Measurements from ENCODE around the gene ATG10.
"Not testable (repeated sequence)": the region's sequence is repeated elsewhere in the genome, so short reads cannot be mapped to it uniquely, and the experiment has no call there.

DNA sequence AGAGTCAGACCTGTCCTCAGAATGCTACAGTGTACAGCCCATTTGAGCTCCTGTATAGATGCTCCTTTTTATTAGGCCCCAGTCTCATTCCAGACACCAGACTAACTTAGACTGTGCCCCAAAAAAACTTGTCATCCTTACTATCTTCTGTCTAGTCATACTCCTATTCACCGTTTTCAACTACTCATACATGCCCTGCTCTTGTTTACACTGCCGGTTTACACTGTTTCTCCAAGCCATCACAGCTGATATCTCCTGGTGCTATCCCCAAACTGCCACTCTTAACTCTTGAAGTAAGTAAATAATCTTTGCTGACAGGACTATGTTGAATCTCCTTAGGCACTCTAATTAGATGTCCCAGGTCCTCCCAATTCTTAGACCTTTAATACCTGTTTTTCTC lies 13.7 kb upstream of the ATG10 start:
- TF ChIP-seq, protein P1, sequence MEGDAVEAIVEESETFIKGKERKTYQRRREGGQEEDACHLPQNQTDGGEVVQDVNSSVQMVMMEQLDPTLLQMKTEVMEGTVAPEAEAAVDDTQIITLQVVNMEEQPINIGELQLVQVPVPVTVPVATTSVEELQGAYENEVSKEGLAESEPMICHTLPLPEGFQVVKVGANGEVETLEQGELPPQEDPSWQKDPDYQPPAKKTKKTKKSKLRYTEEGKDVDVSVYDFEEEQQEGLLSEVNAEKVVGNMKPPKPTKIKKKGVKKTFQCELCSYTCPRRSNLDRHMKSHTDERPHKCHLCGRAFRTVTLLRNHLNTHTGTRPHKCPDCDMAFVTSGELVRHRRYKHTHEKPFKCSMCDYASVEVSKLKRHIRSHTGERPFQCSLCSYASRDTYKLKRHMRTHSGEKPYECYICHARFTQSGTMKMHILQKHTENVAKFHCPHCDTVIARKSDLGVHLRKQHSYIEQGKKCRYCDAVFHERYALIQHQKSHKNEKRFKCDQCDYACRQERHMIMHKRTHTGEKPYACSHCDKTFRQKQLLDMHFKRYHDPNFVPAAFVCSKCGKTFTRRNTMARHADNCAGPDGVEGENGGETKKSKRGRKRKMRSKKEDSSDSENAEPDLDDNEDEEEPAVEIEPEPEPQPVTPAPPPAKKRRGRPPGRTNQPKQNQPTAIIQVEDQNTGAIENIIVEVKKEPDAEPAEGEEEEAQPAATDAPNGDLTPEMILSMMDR (IDR thresholded peaks at IDR 0.05; ENCODE audit: low read length): not testable (repeated sequence)
- not testable (repeated sequence) for TF ChIP-seq EZH2 (IDR thresholded peaks at IDR 0.05; ENCODE audit: borderline replicate concordance, low read length)

Measured in OCI-LY1 (cell line).